Mucosa of descending colon (tissue), 3 donors: ENCODE data around the gene VAPB. TPM values are rescaled to one million over a fixed set of nuclear protein-coding genes. Genes with fewer than 3 reads are reported as not detected.

Experiments used
- ATAC-seq: fragments of 200-7000 bp; cut with Tn5 transposase; one replicate; pipeline ENCODE4 v1.9.1; 2020; ENCODE audit warnings: mild to moderate bottlenecking, moderate library complexity
- DNase-seq, 3 donors: peaks; one replicate each; pipeline ENCODE4 v3.0.0-alpha.2; 2020
- H3K36me3 ChIP-seq: fragments of 200-600 bp; one replicate; pipeline ENCODE4 v1.8.0; 2021; ENCODE audit warnings: low read depth, mild to moderate bottlenecking
- H3K4me1 ChIP-seq: fragments of 200-600 bp; one replicate; pipeline ENCODE4 v1.8.0; 2021; ENCODE audit warnings: low read depth, mild to moderate bottlenecking
- H3K4me3 ChIP-seq: fragments of 200-600 bp; one replicate; pipeline ENCODE4 v1.8.0; 2021; ENCODE audit warnings: mild to moderate bottlenecking
- H3K9me3 ChIP-seq: fragments of 200-600 bp; one replicate; pipeline ENCODE4 v1.8.0; 2021; ENCODE audit warnings: mild to moderate bottlenecking
- intact Hi-C, 2 donors: fragments of 100-400 bp; cut with DNase I in 1 of 2; cut with micrococcal nuclease in 1 of 2; formaldehyde crosslinking; loops; one replicate each; pipeline versions ENCODE4 v1.11.0 to v1.11.1; 2022; cut with DNase I, micrococcal nuclease
- total RNA-seq, 3 donors: library from RNA; stranded (reverse); fragmentation: NEBNext Ultra II Directional in 2 of 3; extraction: Animal tissue kit (Norgen Biotek cat#: 25700) in 2 of 3; gene quantifications; one replicate each; pipeline versions ENCODE4 v1.2.1 to v1.2.4, GENCODE V29; 2021 to 2023
- TF ChIP-seq, protein P1 (sequence below): fragments of 200-600 bp; IDR thresholded peaks from one replicate; pipeline ENCODE4 v1.8.0; 2022; ENCODE audit warnings: antibody characterized with exemption, mild to moderate bottlenecking
- donor health status: DM: no; HTN: no; CAD: no; lungs with moderate emphysema.
- donor health status: DM: no; HTN: no; CAD: no.
- donor health status: DM: no; HTN: yes; CAD: no.

The VAPB gene
- total RNA-seq, 3 donors from 2014 or later, result 52.5 to 74.6 (median 58.8) TPM

DNA sequence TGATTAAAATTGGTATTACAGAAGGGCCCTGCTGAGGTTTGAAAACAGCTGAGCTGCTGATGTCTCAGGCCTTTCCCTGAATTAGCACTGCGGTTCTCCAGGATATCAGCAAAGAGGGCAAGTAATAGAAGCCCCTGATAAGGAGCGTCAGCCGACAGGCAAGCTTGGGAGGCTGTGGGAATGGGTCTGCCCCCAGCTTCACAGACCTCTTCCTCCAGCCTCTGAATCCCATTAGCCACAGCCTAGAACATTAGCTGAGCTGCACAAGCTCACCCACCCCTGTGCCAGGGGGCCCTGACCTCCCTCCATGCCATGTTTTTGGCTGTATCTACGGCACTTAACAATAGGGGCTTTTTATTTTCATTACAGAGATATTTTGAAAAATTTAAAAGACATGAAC is 59.9 kb downstream of the VAPB start:
- Histone ChIP-seq H3K4me3 (no peak overlapping the region), H3K4me1 (peaks cover 6% of the 10 kb centered on the region), H3K36me3 (no peaks in the 10 kb centered on the region), H3K9me3 (no peaks in the 10 kb centered on the region)
- no peak for ATAC-seq
- intact Hi-C loops, result loop anchor here in 1 of 2 donors (5.0 kb wide), 1 partner anchor 212 kb away; no protein-coding TSS in a partner anchor
- TF ChIP-seq, protein P1, sequence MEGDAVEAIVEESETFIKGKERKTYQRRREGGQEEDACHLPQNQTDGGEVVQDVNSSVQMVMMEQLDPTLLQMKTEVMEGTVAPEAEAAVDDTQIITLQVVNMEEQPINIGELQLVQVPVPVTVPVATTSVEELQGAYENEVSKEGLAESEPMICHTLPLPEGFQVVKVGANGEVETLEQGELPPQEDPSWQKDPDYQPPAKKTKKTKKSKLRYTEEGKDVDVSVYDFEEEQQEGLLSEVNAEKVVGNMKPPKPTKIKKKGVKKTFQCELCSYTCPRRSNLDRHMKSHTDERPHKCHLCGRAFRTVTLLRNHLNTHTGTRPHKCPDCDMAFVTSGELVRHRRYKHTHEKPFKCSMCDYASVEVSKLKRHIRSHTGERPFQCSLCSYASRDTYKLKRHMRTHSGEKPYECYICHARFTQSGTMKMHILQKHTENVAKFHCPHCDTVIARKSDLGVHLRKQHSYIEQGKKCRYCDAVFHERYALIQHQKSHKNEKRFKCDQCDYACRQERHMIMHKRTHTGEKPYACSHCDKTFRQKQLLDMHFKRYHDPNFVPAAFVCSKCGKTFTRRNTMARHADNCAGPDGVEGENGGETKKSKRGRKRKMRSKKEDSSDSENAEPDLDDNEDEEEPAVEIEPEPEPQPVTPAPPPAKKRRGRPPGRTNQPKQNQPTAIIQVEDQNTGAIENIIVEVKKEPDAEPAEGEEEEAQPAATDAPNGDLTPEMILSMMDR, result no peak
- DNase-seq, result no peak

DNA sequence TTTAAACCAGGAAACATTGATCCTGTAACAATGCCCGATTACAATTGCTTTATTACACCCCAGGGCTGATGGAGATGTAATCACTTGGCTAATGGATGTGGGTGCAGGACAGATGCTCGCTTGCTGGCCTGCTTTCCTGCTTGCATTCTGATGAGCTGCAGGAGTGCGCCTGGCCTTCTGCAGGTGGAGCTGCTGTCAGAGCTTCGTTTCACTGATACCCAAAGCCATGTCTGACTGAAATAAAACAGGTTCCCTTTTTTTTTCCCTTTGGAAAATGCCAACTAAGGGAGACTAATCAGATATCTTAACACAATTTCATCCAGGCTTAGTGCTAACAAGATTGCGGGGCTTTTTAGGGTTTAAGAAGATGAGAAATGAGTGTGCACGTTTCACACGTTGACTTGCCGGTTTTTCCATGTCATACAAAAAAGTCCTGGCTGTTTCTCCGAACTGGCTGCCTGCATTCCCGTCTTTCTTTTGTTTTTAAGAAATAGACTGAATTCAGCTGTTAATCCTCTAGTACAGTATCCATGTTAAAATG is 60.7 kb downstream of the VAPB start:
- TF ChIP-seq, protein P1, result no peak
- Histone ChIP-seq H3K4me3 (no peak overlapping the region), H3K9me3 (no peaks in the 10 kb centered on the region), H3K4me1 (peaks cover 6% of the 10 kb centered on the region), H3K36me3 (no peaks in the 10 kb centered on the region)
- intact Hi-C loops, result loop anchor here (5.0 to 10.0 kb wide), 3 partner anchors 142 to 215 kb away; partner anchors contain the start of gene RAB22A (in 1 of the 2)
- DNase-seq (no peak), ATAC-seq (no peak)

DNA sequence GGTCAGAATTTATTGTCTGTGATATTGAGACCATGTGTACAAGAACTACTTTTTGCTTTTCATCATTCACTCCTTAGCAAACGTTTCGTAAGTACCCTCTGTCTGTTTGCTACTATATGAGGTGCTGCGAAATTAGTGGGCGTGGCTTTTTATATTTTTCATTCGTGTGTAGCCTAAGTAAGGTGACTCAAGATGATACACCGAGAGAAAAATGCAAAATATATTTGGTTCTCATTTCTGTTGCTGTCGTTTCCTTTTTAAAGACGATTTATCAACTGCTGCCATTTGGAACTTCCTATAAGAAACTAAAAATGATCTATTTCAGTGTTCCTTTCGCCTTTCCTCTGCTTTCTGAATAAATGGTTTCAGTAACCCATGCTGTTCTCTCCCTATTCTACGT is 61.2 kb downstream of the VAPB start:
- Histone ChIP-seq H3K4me3 (no peak overlapping the region), H3K36me3 (no peaks in the 10 kb centered on the region), H3K4me1 (peaks cover 6% of the 10 kb centered on the region), H3K9me3 (no peaks in the 10 kb centered on the region)
- TF ChIP-seq, protein P1, result no peak
- intact Hi-C loops, result loop anchor here in 1 of 2 donors (5.0 to 10.0 kb wide), 2 partner anchors 143 to 215 kb away; partner anchors contain the start of gene RAB22A
- DNase-seq, result no peak
- ATAC-seq, result no peak

DNA sequence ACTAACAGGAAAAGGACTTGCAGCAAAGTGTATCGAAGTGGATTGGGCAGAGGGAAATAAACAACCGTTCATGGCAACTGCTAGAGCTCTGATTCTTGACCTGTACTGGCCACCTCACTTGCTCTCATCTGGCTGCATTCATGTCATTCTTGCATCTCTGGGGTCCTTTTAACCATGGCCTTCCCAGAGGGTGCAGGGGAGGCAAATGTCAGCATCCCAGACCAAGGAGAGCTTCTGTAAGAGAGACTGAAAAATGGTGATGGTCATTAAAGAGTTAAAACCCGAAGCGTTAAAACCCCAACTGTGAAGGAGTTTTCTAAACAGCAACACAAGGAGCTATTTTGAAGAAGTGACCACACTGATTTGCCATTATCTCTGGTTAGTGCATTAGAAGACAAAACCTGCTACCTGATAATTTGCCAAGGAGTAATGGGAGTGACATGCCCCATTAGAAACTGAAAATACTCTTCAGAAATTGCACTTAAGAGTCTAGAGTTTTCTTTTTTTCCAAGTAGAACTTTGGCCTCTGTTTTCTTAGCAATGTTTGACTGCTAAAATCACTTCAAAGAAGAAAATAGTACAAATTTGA is 63.7 kb downstream of the VAPB start:
- H3K4me1 ChIP-seq, result peaks cover 6% of the 10 kb centered on the region
- H3K4me3 ChIP-seq, result no peak overlapping the region
- H3K9me3 ChIP-seq, result no peaks in the 10 kb centered on the region
- TF ChIP-seq, protein P1, result no peak
- H3K36me3 ChIP-seq, result no peaks in the 10 kb centered on the region
- intact Hi-C loops, result loop anchor here in 1 of 2 donors (5.0 to 10.0 kb wide), 2 partner anchors 145 to 218 kb away; partner anchors contain the start of gene RAB22A
- ATAC-seq (no peak), DNase-seq (no peak)

DNA sequence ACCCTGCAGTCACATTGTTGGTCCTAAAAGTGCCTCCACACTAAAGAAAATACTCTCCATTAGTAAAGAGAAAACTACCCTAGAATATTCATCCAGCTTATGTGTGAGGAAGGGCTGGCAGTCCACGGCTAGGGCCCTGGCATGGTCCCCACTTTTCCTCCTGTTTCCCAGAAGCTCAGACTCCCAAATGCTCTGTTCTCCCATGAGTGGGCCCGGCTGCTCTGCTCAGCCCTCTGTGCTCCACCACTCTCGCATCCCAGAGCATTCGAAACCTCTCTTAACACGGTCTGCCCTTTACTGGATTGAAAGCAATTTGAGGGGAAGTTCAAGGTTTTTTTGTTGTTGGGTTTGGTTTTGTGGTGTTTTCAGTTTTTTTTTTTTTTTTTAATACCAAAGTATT is 64.4 kb downstream of the VAPB start:
- H3K9me3 ChIP-seq, result no peaks in the 10 kb centered on the region
- intact Hi-C loops, result loop anchor here in 1 of 2 donors (5.0 to 10.0 kb wide), 2 partner anchors 146 to 219 kb away; partner anchors contain the start of gene RAB22A
- peaks cover 6% of the 10 kb centered on the region for H3K4me1 ChIP-seq
- ATAC-seq, result no peak
- TF ChIP-seq, protein P1, result no peak
- DNase-seq, result no peak
- no peaks in the 10 kb centered on the region for H3K36me3 ChIP-seq
- no peak overlapping the region for H3K4me3 ChIP-seq
